Mesothelial cell of epicardium (in vitro differentiated cells): ENCODE results near the gene ZNF786. TPM values are rescaled to one million over a fixed set of nuclear protein-coding genes. Genes with fewer than 3 reads are reported as not detected.
"Not testable (repeated sequence)": the region's sequence is repeated elsewhere in the genome, so short reads cannot be mapped to it uniquely, and the experiment has no call there.

Experiments used
- DNase-seq, 2 experiments: peaks; one replicate each; pipeline ENCODE4 v3.0.0; 2021; ENCODE audit warnings: low spot score in 2 of 2; ENCODE audit not compliant: unreplicated experiment in 2 of 2
- H3K27ac Mint-ChIP-seq: 2 replicates; pipeline ENCODE4 v1.8.0; 2021; ENCODE audit warnings: mixed read lengths
- H3K27me3 Mint-ChIP-seq: 2 replicates; pipeline ENCODE4 v1.8.0; 2021; ENCODE audit warnings: low read depth, mixed read lengths
- H3K36me3 Mint-ChIP-seq: 2 replicates; pipeline ENCODE4 v1.8.0; 2021; ENCODE audit warnings: mixed read lengths
- H3K4me1 Mint-ChIP-seq: 2 replicates; pipeline ENCODE4 v1.8.0; 2021; ENCODE audit warnings: mixed read lengths
- H3K4me3 Mint-ChIP-seq: 2 replicates; pipeline ENCODE4 v1.8.0; 2021; ENCODE audit warnings: mild to moderate bottlenecking, moderate library complexity, mixed read lengths
- H3K9me3 Mint-ChIP-seq: 2 replicates; pipeline ENCODE4 v1.8.0; 2021; ENCODE audit warnings: mixed read lengths
- total RNA-seq: library from RNA; stranded (reverse); gene quantifications from 3 replicates; pipeline ENCODE4 v1.2.1, GENCODE V29; 2021
- TF ChIP-seq, protein P1 (sequence below): fragments of 200-600 bp; sonication (generic); IDR thresholded peaks from one replicate; pipeline ENCODE4 v1.5.0; 2021; ENCODE audit warnings: antibody characterized with exemption; ENCODE audit not compliant: unreplicated experiment

ZNF786 gene
- total RNA-seq, 1 donor from 2014 or later: 12.1 TPM

DNA sequence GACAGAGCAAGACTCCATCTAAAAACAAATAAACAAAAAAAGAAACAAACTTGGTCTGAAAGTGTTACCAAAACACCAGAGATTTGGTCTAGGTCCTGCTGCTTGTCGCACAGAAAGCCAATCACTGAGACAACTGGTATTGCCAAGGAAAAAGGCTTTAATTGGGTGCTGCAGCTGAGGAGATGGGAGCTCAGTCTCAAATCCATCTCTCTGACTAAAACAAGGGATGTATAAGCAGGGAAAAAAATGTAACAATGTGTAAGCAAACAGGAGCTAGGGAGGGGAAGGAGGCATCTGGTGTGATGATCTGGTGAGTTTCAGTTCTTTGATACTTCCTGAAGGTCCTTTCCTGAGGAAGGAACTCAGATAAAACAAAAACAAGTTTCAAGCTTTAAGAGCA, 53.8 kb downstream of the ZNF786 start:
- Mint-ChIP-seq H3K27ac (no peak overlapping the region), H3K9me3 (peaks cover 10% of the 10 kb centered on the region), H3K27me3 (peaks cover 3% of the 10 kb centered on the region), H3K4me3 (no peak overlapping the region), H3K36me3 (no peaks in the 10 kb centered on the region), H3K4me1 (no peaks in the 10 kb centered on the region)
- DNase-seq: no peak
- TF ChIP-seq, protein P1, sequence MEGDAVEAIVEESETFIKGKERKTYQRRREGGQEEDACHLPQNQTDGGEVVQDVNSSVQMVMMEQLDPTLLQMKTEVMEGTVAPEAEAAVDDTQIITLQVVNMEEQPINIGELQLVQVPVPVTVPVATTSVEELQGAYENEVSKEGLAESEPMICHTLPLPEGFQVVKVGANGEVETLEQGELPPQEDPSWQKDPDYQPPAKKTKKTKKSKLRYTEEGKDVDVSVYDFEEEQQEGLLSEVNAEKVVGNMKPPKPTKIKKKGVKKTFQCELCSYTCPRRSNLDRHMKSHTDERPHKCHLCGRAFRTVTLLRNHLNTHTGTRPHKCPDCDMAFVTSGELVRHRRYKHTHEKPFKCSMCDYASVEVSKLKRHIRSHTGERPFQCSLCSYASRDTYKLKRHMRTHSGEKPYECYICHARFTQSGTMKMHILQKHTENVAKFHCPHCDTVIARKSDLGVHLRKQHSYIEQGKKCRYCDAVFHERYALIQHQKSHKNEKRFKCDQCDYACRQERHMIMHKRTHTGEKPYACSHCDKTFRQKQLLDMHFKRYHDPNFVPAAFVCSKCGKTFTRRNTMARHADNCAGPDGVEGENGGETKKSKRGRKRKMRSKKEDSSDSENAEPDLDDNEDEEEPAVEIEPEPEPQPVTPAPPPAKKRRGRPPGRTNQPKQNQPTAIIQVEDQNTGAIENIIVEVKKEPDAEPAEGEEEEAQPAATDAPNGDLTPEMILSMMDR: no peak

DNA sequence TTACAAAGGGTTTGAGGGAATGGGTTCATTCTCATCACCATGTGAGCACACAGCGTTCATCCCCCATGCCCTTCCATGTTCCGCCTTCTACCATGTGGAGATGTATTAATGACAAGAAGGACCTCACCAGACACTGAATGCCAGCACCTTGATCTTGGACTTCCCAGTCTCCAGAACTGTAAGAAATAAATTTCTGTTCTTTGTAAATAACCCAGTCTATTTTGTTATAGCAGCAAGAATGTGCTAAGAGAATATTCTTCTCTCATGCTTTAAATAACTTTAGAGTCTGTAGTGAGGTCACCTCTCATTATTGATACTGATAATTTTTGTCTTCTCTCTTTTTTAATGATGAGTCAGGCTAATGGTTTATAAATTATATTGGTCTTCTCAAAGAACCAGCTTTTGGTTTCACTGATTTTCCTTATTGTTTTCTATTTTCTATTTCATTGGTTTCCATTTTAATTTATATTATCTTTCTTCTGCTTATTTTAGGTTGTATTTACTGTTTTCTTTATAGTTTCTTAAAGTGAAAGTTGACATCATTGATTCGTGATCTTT, 59.1 kb downstream of the ZNF786 start:
- Mint-ChIP-seq H3K36me3 (no peaks in the 10 kb centered on the region), H3K9me3 (peaks cover 3% of the 10 kb centered on the region), H3K27me3 (peaks cover 3% of the 10 kb centered on the region), H3K27ac (no peak overlapping the region), H3K4me3 (no peak overlapping the region), H3K4me1 (peaks cover 18% of the 10 kb centered on the region)
- TF ChIP-seq, protein P1: no peak
- DNase-seq: no peak

DNA sequence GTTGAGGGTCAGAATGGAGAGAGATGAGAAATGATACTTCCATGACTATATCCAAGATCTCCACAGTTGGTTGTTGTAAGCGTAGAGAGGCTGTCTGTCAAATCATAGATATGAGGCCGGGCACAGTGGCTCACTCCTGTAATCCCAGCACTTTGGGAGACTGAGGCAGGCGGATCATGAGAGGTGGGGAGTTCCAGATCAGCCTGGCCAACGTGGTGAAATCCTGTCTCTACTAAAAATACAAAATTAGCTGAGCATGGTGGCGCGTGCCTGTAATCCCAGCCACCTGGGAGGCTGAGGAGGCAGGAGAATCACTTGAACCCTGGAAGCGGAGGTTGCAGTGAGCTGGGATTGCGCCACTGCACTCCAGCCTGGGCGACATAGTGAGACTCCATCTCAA, 60.1 kb downstream of the ZNF786 start:
- peaks cover 25% of the 10 kb centered on the region for H3K4me1 Mint-ChIP-seq
- H3K27ac Mint-ChIP-seq, H3K9me3 Mint-ChIP-seq, H3K36me3 Mint-ChIP-seq, DNase-seq, H3K4me3 Mint-ChIP-seq, H3K27me3 Mint-ChIP-seq: not testable (repeated sequence)

DNA sequence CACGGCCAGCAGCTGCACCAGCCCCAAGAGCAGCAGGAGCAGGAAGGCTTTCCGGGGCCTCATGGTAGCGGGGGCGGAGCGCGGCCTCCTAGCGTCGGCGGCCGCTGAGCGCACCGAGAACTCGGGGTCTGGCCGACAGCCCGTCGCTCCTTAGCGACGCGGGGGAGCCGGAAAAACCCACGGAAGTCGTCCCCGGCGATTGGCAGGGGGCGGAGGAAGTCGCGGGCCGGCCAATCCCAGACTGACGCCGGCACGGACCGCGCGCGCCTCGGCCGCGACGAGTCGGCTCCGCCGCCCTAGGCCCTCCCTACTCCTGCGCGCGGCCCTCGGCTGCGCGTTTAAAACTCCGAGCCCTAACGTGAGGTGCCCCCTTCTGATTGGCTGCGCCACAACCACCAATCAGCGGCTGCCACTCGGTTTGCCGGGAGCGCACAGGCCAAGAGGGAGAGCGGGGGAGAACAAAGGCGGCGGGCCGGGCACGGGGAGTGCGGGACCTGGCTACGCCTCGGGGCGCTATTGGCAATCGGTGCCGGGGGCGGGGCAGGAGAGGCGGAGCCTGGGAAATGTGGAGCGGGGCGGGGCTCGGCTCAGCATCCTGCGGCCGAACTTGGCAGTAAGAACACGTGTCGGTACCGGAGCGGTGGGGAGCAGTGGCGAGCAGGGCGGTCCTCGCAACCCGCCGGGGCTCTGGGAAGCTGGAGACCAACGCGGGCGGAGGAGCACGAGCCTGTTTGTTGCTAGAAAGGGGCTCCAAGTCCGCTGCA, 62.0 kb downstream of the ZNF786 start, which contains the start of gene PDIA4:
PDIA4 (minus strand) TSS at position 160 of the 764 bp plus-strand sequence; CDS start at position 63, 97 bp downstream.
- Mint-ChIP-seq H3K27ac (peak within 1 kb of the TSS; percentile 99), H3K9me3 (no peaks in the 10 kb centered on the region), H3K27me3 (peaks cover 3% of the 10 kb centered on the region), H3K4me1 (peaks cover 37% of the 10 kb centered on the region), H3K36me3 (no peaks in the 10 kb centered on the region), H3K4me3 (peak within 1 kb of the TSS; percentile 94)
- peak; percentile 99 to 100 for DNase-seq
- TF ChIP-seq, protein P1: no peak

DNA sequence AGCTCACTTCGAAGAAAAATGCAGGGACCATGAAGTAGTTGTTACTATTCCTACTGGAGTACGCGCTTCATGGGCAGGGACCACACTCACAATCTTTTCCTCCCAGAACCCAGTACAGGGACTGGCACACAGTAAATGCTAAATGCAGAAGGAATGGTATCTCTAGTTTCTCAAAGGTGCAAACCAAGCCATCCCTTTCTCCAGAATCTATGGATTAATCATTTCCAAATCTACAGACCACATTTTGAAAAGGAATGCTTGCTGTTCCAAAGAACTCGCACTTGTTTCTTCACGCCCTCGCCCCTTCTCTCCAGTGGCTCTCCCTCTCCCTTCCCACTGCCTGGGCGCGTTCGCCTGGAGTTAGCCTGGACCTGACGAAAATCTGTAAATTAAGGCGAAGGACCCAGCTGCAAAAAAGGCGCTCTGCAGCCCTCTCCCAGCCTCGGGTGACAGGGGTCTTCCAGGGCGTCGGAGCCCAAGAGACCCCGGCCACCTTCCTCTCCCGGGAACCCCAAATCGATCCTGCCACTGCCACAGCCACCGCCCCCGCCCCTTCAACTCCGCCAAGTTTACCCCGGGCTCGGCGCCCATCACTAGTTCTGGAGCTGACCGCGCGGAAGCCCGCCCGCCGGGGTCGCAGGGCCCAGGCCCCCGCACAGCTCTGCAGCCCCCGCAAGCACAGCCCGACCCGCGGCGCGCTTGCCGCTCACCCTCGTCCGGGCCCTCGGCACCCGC, 62.7 kb downstream of the ZNF786 start:
- H3K27me3 Mint-ChIP-seq: peaks cover 3% of the 10 kb centered on the region
- no peaks in the 10 kb centered on the region for H3K36me3 Mint-ChIP-seq
- no peaks in the 10 kb centered on the region for H3K9me3 Mint-ChIP-seq
- peak overlapping the region; percentile 99 for H3K27ac Mint-ChIP-seq
- peak overlapping the region; percentile 94 for H3K4me3 Mint-ChIP-seq
- no peak for DNase-seq
- TF ChIP-seq, protein P1: no peak
- H3K4me1 Mint-ChIP-seq: peaks cover 41% of the 10 kb centered on the region

DNA sequence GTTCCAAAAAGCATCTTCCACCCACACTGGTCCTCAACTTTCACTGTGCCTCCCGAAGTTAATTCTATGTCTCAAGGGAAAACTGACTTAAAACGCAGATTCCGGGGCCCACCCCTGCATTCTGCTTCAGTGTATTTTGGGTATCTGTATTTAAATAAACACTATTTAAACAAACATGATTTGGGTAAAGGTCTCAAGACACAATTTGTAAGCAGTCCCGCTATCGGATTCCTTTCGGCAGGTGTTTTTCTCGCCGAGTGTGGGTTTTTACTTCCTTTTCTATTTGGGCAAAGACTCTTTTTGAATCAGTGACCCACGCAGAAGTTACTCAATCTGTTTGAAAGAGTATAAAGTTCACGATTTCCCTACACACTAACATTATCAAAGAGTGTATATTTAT, 63.5 kb downstream of the ZNF786 start:
- Mint-ChIP-seq H3K4me1 (peaks cover 41% of the 10 kb centered on the region), H3K4me3 (peak overlapping the region; percentile 94), H3K27me3 (peaks cover 3% of the 10 kb centered on the region), H3K27ac (peak overlapping the region; percentile 99), H3K36me3 (no peaks in the 10 kb centered on the region), H3K9me3 (no peaks in the 10 kb centered on the region)
- no peak for DNase-seq
- TF ChIP-seq, protein P1: no peak
